Breast epithelium (tissue), 4 donors: ENCODE results near the gene RIOK1. TPM values are rescaled to one million over a fixed set of nuclear protein-coding genes. Genes with fewer than 3 reads are reported as not detected.

Experiments
- DNase-seq, 2 donors: peaks; one replicate each; pipeline ENCODE4 v3.0.0-alpha.2; 2019; ENCODE audit warnings: low spot score in 2 of 2
- H3K27ac ChIP-seq, 2 donors: fragments of 200-600 bp; sonication (generic) in 1 of 2; one replicate each; pipeline ENCODE4 v1.5.1; 2016 to 2019; ENCODE audit warnings: mild to moderate bottlenecking in 1 of 2
- H3K27me3 ChIP-seq, 2 donors: fragments of 200-600 bp; sonication (generic) in 1 of 2; one replicate each; pipeline versions ENCODE4 v1.5.1 to v1.6.0; 2017 to 2019; ENCODE audit warnings: control low read depth in 1 of 2, mild to moderate bottlenecking in 1 of 2
- H3K36me3 ChIP-seq: fragments of 200-600 bp; one replicate; pipeline ENCODE4 v1.5.1; 2019
- H3K4me1 ChIP-seq, 2 donors: fragments of 200-600 bp; sonication (generic); one replicate each; pipeline ENCODE4 v1.5.1; 2016 to 2019; ENCODE audit warnings: control low read depth in 1 of 2
- H3K4me3 ChIP-seq, 3 donors: fragments of 200-600 bp; sonication (generic); 1 replicate in 2 of 3; 2 replicates in 1 of 3; pipeline ENCODE4 v1.5.1; 2016 to 2019; ENCODE audit warnings: mild to moderate bottlenecking in 3 of 3, moderate library complexity in 2 of 3
- H3K9me3 ChIP-seq, 2 donors: fragments of 200-600 bp; sonication (generic) in 1 of 2; one replicate each; pipeline ENCODE4 v1.5.1; 2016 to 2019; ENCODE audit warnings: control low read depth in 1 of 2
- CTCF ChIP-seq, 3 donors: fragments of 450-650 bp; IDR thresholded peaks; one replicate each; pipeline ENCODE4 v1.5.1; 2016 to 2017; ENCODE audit warnings: antibody characterized with exemption in 3 of 3, mild to moderate bottlenecking in 3 of 3, moderate library complexity in 3 of 3
- POLR2A ChIP-seq: fragments of 450-650 bp; IDR thresholded peaks from one replicate; pipeline ENCODE4 v1.6.1; 2016; ENCODE audit warnings: antibody characterized with exemption, mild to moderate bottlenecking, moderate library complexity
- POLR2AphosphoS5 ChIP-seq, 3 donors: sonication (generic); formaldehyde crosslinking; IDR thresholded peaks; one replicate each; pipeline ENCODE4 v1.6.1; 2017; ENCODE audit warnings: antibody characterized with exemption in 3 of 3
- intact Hi-C: fragments of 100-400 bp; cut with DNase I; formaldehyde crosslinking; loops from one replicate; pipeline ENCODE4 v1.15.1; 2023; ENCODE audit warnings: low total_unique reads
- total RNA-seq, 3 donors: library from RNA; depleted of rRNA; stranded (reverse); fragments of >200 nt; gene quantifications; one replicate each; pipeline ENCODE4 v1.1.0, GENCODE V29; 2016

RIOK1 gene
- total RNA-seq, 3 donors from 2014 or later, result 15.8 to 38.6 (median 26.9) TPM

GRCh38 chr6:7433121-7433617 lies 43.6 kb downstream of the RIOK1 start:
- no peak for TF ChIP-seq CTCF (IDR thresholded peaks at IDR 0.05)
- no peak for TF ChIP-seq POLR2A
- TF ChIP-seq POLR2AphosphoS5 (IDR thresholded peaks at IDR 0.05), result no peak
- H3K27ac ChIP-seq, result no peak overlapping the region
- no peaks in the 10 kb centered on the region for H3K36me3 ChIP-seq
- no peaks in the 10 kb centered on the region for H3K9me3 ChIP-seq
- DNase-seq, result no peak
- no peak overlapping the region for H3K4me3 ChIP-seq
- intact Hi-C loops, result no loop called here
- no peaks in the 10 kb centered on the region for H3K4me1 ChIP-seq
- no peaks in the 10 kb centered on the region for H3K27me3 ChIP-seq

DNA sequence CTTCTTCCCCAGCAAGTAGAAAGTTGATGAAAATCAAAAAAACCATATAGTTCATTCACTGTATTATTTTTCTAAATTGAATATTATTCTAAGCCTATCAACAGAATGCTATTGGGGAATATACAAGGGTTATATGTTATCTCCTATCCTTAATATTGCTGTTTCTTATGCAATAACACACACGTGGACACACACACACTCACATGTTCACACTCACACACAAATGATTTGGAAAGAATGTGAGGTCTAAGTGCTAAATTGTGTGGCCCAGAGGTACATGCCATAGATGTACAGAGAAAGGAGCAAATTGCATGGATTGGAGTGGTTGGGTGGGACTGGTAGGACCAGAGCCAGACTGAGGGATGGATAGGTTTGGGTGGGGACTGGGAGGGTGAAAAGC lies 45.1 kb downstream of the RIOK1 start:
- no peak for DNase-seq
- H3K27me3 ChIP-seq, result no peaks in the 10 kb centered on the region
- intact Hi-C loops, result no loop called here

DNA sequence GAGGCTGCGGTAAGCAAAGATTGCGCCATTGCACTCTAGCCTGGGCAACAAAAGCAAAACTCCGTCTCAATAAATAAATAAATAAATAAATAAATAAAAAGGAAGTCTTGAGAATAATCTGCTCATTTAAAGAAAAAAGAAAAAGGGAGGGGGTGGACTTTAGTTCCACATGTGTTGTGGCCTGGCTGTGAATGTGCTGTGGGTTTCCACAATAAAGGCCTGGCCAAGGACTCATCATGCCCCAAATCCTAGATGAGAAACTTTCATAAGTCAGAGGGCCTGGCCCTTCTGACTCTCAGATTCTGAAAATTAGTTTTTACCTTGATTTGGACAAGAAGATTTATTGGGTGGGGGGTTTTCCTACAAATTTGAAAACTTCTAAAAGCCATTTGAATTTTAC lies 48.4 kb downstream of the RIOK1 start:
- no peaks in the 10 kb centered on the region for H3K36me3 ChIP-seq
- H3K27me3 ChIP-seq, result no peaks in the 10 kb centered on the region
- H3K9me3 ChIP-seq, result no peaks in the 10 kb centered on the region
- no peak overlapping the region for H3K4me3 ChIP-seq
- no peak overlapping the region for H3K27ac ChIP-seq
- intact Hi-C loops, result no loop called here
- TF ChIP-seq POLR2AphosphoS5 (IDR thresholded peaks at IDR 0.05) (no peak), POLR2A (no peak), CTCF (IDR thresholded peaks at IDR 0.05) (no peak)
- no peaks in the 10 kb centered on the region for H3K4me1 ChIP-seq
- no peak for DNase-seq

More for the DNA sequence above, 45.1 kb downstream of the RIOK1 start:
- Histone ChIP-seq H3K4me1 (no peaks in the 10 kb centered on the region), H3K9me3 (no peaks in the 10 kb centered on the region), H3K36me3 (no peaks in the 10 kb centered on the region), H3K4me3 (no peak overlapping the region), H3K27ac (no peak overlapping the region)
- TF ChIP-seq POLR2AphosphoS5 (IDR thresholded peaks at IDR 0.05), result no peak
- TF ChIP-seq CTCF (IDR thresholded peaks at IDR 0.05), result no peak
- TF ChIP-seq POLR2A, result no peak

- Histone ChIP-seq H3K27ac (no peak overlapping the region), H3K9me3 (no peaks in the 10 kb centered on the region), H3K4me3 (no peak overlapping the region), H3K4me1 (no peaks in the 10 kb centered on the region), H3K36me3 (no peaks in the 10 kb centered on the region), H3K27me3 (no peaks in the 10 kb centered on the region)
- no peak for DNase-seq
- intact Hi-C loops, result no loop called here
- TF ChIP-seq CTCF (IDR thresholded peaks at IDR 0.05) (no peak), POLR2AphosphoS5 (IDR thresholded peaks at IDR 0.05) (no peak), POLR2A (no peak)
Observed at GRCh38 chr6:7439228-7439627, 49.6 kb downstream of the RIOK1 start.

DNA sequence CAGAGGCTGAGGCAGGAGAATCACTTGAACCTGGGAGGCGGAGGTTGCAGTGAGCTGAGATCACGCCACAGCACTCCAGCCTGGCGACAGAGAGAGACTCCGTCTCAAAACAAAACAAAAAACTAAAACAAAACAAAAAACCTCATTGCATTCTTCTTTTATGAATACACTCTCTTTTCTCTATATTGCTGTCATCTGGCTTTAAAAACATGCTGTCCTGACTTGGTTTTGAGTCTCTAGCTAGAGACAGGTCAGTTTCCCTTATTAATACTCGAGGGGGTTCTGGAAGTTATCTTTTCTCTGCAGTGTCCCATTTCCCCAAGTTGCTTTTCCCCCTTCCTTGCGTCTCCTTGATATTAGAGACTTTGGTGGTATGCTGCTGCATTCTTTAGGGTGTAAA lies 50.9 kb downstream of the RIOK1 start:
- H3K4me3 ChIP-seq, result no peak overlapping the region
- intact Hi-C loops, result no loop called here
- H3K9me3 ChIP-seq, result no peaks in the 10 kb centered on the region
- TF ChIP-seq CTCF (IDR thresholded peaks at IDR 0.05) (no peak), POLR2AphosphoS5 (IDR thresholded peaks at IDR 0.05) (no peak), POLR2A (no peak)
- H3K27me3 ChIP-seq, result no peaks in the 10 kb centered on the region
- no peak overlapping the region for H3K27ac ChIP-seq
- H3K36me3 ChIP-seq, result no peaks in the 10 kb centered on the region
- no peaks in the 10 kb centered on the region for H3K4me1 ChIP-seq
- DNase-seq, result no peak
